Activated naive CD4-positive, alpha-beta T cell treated with anti-CD3 and anti-CD28 coated beads for 36 hours (primary cell): ENCODE results near the gene FBXO34. TPM values are rescaled to one million over a fixed set of nuclear protein-coding genes. Genes with fewer than 3 reads are reported as not detected.

Experiments
- CTCF ChIA-PET: fragments of 350-600 bp; sonication (Branson Sonifier 250); formaldehyde crosslinking; loops from one replicate; lab custom pipeline; 2021; ENCODE audit warnings: antibody characterized with exemption; lab: Charles Lee
- DNase-seq: peaks from one replicate; pipeline ENCODE4 v3.0.0-alpha.2; 2020
- H3K27ac Mint-ChIP-seq: one replicate; pipeline ENCODE4 v1.8.0; 2021; ENCODE audit warnings: mild to moderate bottlenecking, mixed read lengths
- H3K27me3 Mint-ChIP-seq: one replicate; pipeline ENCODE4 v1.8.0; 2021; ENCODE audit warnings: low read depth, mixed read lengths
- H3K36me3 Mint-ChIP-seq: one replicate; pipeline ENCODE4 v1.8.0; 2021; ENCODE audit warnings: low read depth, mixed read lengths
- H3K4me1 Mint-ChIP-seq: one replicate; pipeline ENCODE4 v1.8.0; 2021; ENCODE audit warnings: low read depth, mixed read lengths
- H3K4me3 Mint-ChIP-seq: one replicate; pipeline ENCODE4 v1.8.0; 2021; ENCODE audit warnings: mild to moderate bottlenecking, moderate library complexity, mixed read lengths
- H3K9me3 Mint-ChIP-seq: one replicate; pipeline ENCODE4 v1.8.0; 2021; ENCODE audit warnings: mixed read lengths
- intact Hi-C: fragments of 100-400 bp; cut with micrococcal nuclease; formaldehyde crosslinking; loops from one replicate; pipeline ENCODE4 v1.15.1; 2023
- total RNA-seq, 2 experiments: library from RNA; stranded (reverse); gene quantifications; one replicate each; pipeline ENCODE4 v1.2.3, GENCODE V29; 2021

The FBXO34 gene
- total RNA-seq, 2 experiments from 2014 or later = 17.4 to 17.7 TPM

DNA sequence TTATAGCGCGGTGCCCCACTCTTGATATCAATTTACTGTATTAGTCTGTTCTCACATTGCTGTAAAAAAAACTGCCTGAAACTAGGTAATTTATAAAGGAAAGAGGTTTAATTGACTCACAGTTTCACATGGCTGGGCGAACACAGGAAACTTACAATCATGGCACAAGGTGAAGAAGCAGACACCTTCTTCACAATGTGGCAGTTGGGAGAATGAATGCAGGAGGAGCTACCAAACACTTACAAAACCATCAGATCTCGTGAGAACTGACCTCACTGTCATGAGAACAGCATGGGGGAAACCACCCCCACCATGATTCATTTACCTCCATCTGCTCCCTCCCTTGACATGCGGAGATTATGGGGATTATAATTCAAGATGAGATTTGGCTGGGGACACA is 42.3 kb downstream of the FBXO34 start:
- peaks cover 44% of the 10 kb centered on the region for H3K9me3 Mint-ChIP-seq
- H3K36me3 Mint-ChIP-seq = peaks cover 56% of the 10 kb centered on the region
- CTCF ChIA-PET = interaction anchor here (0.9 kb wide), 1 partner anchor 132 kb away, joined by 3 read pairs; no protein-coding TSS in a partner anchor
- DNase-seq = peak; percentile 52
- intact Hi-C loops = loop anchor here (1.0 kb wide), 1 partner anchor 14 kb away; no protein-coding TSS in a partner anchor
- H3K27ac Mint-ChIP-seq = no peak overlapping the region
- no peak overlapping the region for H3K4me3 Mint-ChIP-seq
- no peaks in the 10 kb centered on the region for H3K27me3 Mint-ChIP-seq
- peaks cover 26% of the 10 kb centered on the region for H3K4me1 Mint-ChIP-seq

DNA sequence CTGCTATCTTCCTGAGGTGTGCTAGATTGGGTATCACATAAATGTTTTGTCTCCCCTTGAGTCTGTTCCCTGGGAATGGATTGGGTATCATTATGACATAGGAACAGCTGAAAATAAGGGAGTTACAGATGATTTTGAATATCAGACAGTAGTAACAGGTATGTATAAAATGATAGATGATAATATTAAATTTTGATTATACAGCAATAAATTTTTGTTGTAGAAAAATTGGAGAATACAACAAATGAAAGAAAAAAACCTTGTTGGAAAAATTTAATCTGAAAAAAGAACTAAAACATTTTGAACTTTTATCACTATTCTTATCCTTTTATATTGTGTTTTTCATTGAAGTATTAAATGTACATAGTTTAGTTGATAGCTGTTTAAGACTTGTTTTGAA is 43.2 kb downstream of the FBXO34 start:
- Mint-ChIP-seq H3K27me3 (no peaks in the 10 kb centered on the region), H3K27ac (no peak overlapping the region), H3K9me3 (peaks cover 44% of the 10 kb centered on the region), H3K4me3 (no peak overlapping the region), H3K4me1 (peaks cover 26% of the 10 kb centered on the region), H3K36me3 (peaks cover 61% of the 10 kb centered on the region)
- no peak for DNase-seq
- intact Hi-C loops = no loop called here
- CTCF ChIA-PET = interaction anchor here (0.8 to 1.3 kb wide), 3 partner anchors 40 to 42 kb away, joined by 3 to 8 read pairs (median 3); no protein-coding TSS in a partner anchor

DNA sequence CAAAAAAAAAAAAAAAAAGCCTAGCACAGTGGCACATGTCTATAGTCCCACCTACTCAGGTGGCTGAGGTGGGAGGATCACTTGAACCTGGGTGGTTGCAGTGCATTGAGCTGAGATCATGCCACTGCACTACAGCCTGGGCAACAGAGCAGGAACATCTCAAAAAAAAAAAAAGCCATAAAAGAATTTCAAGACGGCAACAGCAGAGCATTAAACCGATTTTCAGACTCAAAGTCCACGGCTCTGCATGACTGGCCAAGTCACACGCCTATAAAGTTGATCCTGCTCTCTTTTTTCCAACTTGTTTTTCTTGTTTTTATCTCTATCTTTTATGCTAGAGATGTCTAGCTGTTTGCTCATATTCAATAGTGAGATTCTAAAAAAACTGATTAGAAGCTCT is 45.3 kb downstream of the FBXO34 start:
- CTCF ChIA-PET = interaction anchor here (0.6 to 1.3 kb wide), 2 partner anchors 46 to 342 kb away, joined by 4 read pairs; no protein-coding TSS in a partner anchor

DNA sequence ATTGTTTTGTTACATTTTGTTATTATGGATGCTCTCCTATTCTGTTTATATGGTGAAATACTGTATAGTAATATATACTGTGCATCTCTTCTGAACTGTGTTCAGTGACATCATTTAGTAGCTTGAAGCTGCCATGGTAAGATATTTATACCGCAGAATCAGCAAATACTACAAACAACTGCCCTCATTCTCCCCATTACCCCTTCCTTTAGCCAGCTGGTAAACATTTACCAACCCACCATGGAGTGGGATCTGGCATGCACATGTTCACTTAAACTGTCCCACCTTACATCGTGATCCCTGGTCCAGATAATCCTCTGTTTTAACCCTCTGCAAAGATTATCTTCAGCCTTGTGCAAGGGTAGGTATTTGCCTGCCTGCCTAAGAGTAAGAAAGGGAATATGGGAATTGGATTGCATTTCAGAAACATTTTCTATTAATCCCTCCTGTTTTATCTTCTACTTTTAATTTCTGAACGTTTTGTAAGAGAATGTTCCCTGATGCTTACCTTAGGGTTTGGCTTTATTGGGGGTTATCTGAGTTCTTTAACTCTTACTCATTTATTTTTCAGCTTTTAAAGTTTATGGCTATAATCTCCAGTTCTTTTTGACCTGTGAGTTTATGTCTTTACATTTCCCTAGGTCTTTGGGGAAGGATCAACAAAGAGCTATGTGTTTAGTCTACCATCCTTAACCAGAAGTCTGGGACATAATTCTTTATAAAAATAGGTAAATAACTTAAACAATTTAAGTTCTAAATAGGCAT is 46.5 kb downstream of the FBXO34 start:
- Mint-ChIP-seq H3K4me1 (peaks cover 24% of the 10 kb centered on the region), H3K27me3 (no peaks in the 10 kb centered on the region), H3K27ac (no peak overlapping the region), H3K4me3 (no peak overlapping the region), H3K9me3 (peaks cover 23% of the 10 kb centered on the region), H3K36me3 (peaks cover 36% of the 10 kb centered on the region)
- intact Hi-C loops = no loop called here
- CTCF ChIA-PET = interaction anchor here (0.7 to 0.8 kb wide), 2 partner anchors 16 to 83 kb away, joined by 4 read pairs; no protein-coding TSS in a partner anchor
- DNase-seq = no peak

More for the DNA sequence above, 45.3 kb downstream of the FBXO34 start:
- Mint-ChIP-seq H3K4me1 (peaks cover 24% of the 10 kb centered on the region), H3K4me3 (no peak overlapping the region), H3K27ac (no peak overlapping the region), H3K36me3 (peaks cover 43% of the 10 kb centered on the region), H3K9me3 (peaks cover 30% of the 10 kb centered on the region), H3K27me3 (no peaks in the 10 kb centered on the region)
- DNase-seq = no peak
- intact Hi-C loops = no loop called here

DNA sequence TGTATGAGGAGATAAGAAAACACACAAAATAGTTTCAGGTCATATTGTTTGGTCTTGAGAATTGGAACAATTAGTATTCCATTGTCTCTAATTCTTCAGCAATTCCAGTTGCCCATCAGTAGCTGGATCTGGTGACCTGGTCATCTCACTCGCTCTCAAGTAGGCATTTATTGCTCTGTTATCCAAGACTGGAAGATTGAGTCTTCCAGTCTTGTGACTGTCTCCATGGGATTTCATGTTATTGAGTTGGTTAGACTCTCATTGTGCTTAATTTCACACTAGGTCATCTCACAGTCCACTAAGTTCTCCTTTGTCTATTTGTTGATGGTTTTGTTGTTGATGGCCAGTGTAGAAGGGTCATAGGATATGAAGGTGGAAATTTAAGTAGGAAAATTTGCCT is 47.5 kb downstream of the FBXO34 start:
- H3K27ac Mint-ChIP-seq = no peak overlapping the region
- H3K9me3 Mint-ChIP-seq = peaks cover 13% of the 10 kb centered on the region
- H3K36me3 Mint-ChIP-seq = peaks cover 29% of the 10 kb centered on the region
- intact Hi-C loops = no loop called here
- CTCF ChIA-PET = interaction anchor here (0.8 kb wide), 1 partner anchor 15 kb away, joined by 4 read pairs; no protein-coding TSS in a partner anchor
- DNase-seq = no peak
- H3K27me3 Mint-ChIP-seq = no peaks in the 10 kb centered on the region
- peaks cover 19% of the 10 kb centered on the region for H3K4me1 Mint-ChIP-seq
- no peak overlapping the region for H3K4me3 Mint-ChIP-seq

DNA sequence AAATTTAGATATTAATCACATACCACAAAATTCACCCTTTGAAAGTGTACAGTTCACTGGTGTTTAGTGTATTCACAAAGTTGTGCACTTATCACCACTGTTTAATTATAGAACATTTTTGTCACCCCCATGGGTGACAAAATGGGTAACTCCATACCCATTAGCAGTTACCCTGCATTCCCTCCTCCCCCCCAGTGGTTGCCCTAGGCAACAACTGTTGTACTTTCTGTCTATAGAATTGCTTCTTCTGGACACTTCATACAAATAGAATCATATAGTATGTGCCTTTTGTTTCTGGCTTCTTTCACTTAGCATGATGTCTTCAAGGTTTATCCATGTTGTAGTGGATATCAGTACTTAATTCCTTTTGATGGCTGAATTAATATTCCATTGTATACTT is 52.7 kb downstream of the FBXO34 start:
- Mint-ChIP-seq H3K9me3 (no peaks in the 10 kb centered on the region), H3K4me1 (peaks cover 39% of the 10 kb centered on the region), H3K36me3 (peaks cover 5% of the 10 kb centered on the region), H3K27ac (no peak overlapping the region), H3K27me3 (no peaks in the 10 kb centered on the region), H3K4me3 (no peak overlapping the region)
- intact Hi-C loops = no loop called here
- CTCF ChIA-PET = interaction anchor here (0.6 to 1.2 kb wide), 2 partner anchors 30 to 132 kb away, joined by 3 read pairs; partner anchors contain the start of gene DLGAP5
- DNase-seq = no peak

DNA sequence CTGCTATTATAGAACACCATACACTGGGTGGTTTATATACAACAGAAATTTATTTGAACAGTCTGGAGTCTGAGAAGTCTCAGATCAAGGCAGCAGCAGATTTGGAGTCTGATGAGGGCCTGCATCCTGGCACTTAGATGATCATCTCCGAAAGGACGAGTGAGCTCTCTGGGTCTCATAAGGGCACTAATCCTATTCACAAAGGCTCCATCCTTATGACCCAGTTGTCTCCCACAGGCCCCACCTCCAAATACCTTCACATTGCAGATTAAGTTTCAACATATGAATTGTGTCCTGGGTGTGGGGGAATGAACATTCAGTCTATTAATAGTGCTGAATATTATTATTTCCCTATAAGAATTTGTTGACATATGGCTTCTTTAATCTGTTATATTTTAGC is 53.6 kb downstream of the FBXO34 start:
- intact Hi-C loops = no loop called here
- CTCF ChIA-PET = interaction anchor here (0.6 kb wide), 1 partner anchor 27 kb away, joined by 4 read pairs; no protein-coding TSS in a partner anchor
- no peak for DNase-seq
- Mint-ChIP-seq H3K27ac (no peak overlapping the region), H3K4me1 (peaks cover 48% of the 10 kb centered on the region), H3K9me3 (no peaks in the 10 kb centered on the region), H3K4me3 (no peak overlapping the region), H3K27me3 (no peaks in the 10 kb centered on the region), H3K36me3 (peaks cover 3% of the 10 kb centered on the region)

DNA sequence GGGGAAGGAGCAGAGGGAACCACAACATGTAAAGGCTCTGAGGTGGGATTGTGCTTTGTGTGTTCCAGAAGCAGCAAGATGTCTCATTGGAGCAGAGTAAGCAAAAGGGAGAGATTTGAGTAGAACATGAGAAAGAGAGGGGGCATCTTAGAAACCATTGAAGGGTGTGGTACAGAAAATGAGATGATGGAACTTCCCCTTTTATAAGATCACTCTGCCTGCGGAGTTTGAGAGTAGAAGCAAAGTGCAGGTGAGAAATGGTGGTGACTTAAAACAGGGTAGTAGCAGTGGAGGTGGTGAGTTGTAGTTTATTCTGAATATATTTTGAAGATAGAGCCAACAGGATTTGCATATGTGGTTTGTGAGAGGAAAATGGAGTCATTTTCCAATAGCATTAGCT is 56.0 kb downstream of the FBXO34 start:
- Mint-ChIP-seq H3K4me3 (no peak overlapping the region), H3K4me1 (peaks cover 65% of the 10 kb centered on the region), H3K36me3 (peaks cover 3% of the 10 kb centered on the region), H3K9me3 (no peaks in the 10 kb centered on the region), H3K27ac (peak overlapping the region; percentile 42), H3K27me3 (no peaks in the 10 kb centered on the region)
- DNase-seq = peak; percentile 16
- CTCF ChIA-PET = interaction anchor here (0.5 kb wide), 1 partner anchor 77 kb away, joined by 3 read pairs; no protein-coding TSS in a partner anchor
- intact Hi-C loops = loop anchor here (1.0 kb wide), 1 partner anchor 14 kb away; no protein-coding TSS in a partner anchor

DNA sequence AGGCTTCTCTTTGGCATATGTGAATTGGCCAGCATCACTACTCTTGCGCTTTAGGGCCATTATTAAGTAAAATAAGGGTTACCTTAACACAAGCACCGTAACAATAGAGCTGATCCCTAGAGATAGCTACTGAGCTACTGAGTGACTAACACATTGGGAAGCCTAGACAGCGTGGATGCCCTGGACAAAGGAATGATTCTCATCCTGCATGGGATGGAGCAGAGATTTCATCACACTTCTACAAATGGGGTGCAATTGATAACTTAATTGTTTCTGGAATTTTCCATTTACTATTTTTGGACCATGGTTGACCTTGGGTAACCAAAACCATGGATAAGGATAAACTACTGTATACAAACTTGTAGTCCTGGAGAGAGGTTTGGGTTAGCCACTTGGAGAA is 57.1 kb downstream of the FBXO34 start:
- DNase-seq = no peak
- Mint-ChIP-seq H3K9me3 (no peaks in the 10 kb centered on the region), H3K27ac (no peak overlapping the region), H3K27me3 (no peaks in the 10 kb centered on the region), H3K4me3 (no peak overlapping the region), H3K36me3 (peaks cover 3% of the 10 kb centered on the region), H3K4me1 (peaks cover 75% of the 10 kb centered on the region)
- intact Hi-C loops = no loop called here
- CTCF ChIA-PET = interaction anchor here (1.3 kb wide), 1 partner anchor 26 kb away, joined by 5 read pairs; no protein-coding TSS in a partner anchor

DNA sequence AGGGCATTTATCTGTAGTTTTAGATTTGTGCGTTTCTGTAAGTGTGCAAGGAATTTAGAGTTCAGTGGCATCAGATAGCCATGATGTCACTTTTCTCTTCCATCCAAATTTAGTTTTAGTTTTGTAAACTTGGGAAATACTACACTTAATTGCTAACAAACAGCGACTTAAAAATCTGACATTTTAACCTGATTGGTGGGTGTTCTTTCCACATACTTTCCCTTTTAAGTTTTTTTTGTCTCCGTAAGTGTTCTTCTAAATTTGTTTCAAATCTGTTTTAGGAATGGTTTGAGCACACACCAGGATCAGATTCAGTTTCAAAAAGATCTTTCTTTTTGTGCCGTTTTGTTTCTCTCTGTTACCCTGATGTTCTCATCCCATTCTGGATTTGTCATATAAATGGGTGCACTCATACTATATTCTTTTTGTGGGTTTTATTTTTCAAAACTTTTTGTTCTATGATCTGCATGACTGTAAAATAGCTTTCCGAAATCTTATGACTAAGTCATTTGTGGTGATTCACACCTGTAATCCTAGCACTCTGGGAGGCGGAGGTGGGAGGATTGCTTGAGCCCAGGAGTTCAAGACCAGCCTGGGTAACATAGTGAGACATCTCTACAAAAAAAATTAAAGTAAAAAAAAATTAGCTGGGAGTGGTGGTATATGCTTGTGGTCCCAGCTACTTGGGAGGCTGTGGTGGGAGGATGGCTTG is 58.9 kb downstream of the FBXO34 start:
- no peaks in the 10 kb centered on the region for H3K27me3 Mint-ChIP-seq
- peak; percentile 79 for DNase-seq
- H3K27ac Mint-ChIP-seq = peak overlapping the region; percentile 93
- no peaks in the 10 kb centered on the region for H3K9me3 Mint-ChIP-seq
- CTCF ChIA-PET = interaction anchor here (0.5 to 1.6 kb wide), 4 partner anchors 24 to 262 kb away, joined by 3 to 11 read pairs (median 5); no protein-coding TSS in a partner anchor
- H3K4me1 Mint-ChIP-seq = peaks cover 84% of the 10 kb centered on the region
- no peaks in the 10 kb centered on the region for H3K36me3 Mint-ChIP-seq
- intact Hi-C loops = loop anchor here (1.0 to 5.0 kb wide), 8 partner anchors 9 to 1937 kb away; partner anchors contain the start of genes AP5M1, EXOC5, FBXO34 and KTN1
- peak overlapping the region; percentile 56 for H3K4me3 Mint-ChIP-seq

DNA sequence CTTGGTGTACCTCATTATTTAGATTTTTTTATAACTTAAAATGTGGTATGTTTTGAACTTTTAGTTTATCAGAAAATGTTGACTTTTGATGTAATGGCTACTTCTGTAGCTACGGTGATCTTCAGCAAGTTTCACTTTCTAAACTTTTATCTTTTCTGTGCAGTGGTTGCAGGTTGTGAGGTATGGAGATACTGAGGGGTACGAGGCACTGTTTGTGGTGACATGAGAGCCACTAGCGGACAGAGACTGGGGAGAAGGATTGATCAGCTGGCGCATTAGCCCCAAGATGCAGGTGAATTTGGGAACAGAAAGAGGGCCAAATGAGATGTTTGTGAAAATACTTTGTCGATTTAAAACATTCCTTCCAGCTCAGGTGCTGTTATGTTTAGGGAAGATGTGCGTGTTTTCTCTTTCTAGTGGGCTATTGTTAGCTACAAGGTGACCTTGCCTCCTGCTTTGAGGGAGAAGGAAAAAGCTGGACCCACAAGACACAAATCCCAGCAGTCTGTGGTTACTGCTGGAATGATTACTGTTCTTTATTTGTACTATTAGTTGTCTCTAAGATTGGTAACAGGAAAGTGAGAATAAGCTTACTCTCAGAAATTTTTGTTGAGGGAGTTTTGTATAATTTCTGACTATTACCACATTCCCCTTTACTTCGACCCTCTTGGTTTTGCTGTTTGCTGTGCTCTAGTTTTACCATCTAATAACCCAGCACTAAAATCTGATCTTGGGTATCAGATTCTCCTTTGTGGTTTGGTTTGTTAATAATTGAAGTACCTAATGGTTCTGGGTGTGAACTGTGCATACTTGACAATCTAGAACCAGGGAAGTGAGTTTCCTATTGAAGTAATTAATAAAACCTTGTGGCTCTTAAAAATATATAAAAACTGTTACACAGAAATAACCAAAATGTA is 61.7 kb downstream of the FBXO34 start:
- Mint-ChIP-seq H3K4me3 (peak overlapping the region; percentile 56), H3K9me3 (no peaks in the 10 kb centered on the region), H3K27ac (peak overlapping the region; percentile 60), H3K4me1 (peaks cover 82% of the 10 kb centered on the region), H3K36me3 (no peaks in the 10 kb centered on the region), H3K27me3 (no peaks in the 10 kb centered on the region)
- intact Hi-C loops = loop anchor here (5.0 kb wide), 5 partner anchors 54 to 1934 kb away; partner anchors contain the start of genes AP5M1, EXOC5, KTN1 and PELI2
- CTCF ChIA-PET = interaction anchor here (0.7 to 3.3 kb wide), 9 partner anchors 9 to 105 kb away, joined by 3 to 31 read pairs (median 4); partner anchors contain the start of gene FBXO34
- peak; percentile 24 for DNase-seq
